Rectal smooth muscle tissue (tissue), 1 donor: Measurements from ENCODE around the gene RNF11.

Source experiments
- H3K27ac ChIP-seq: one replicate; pipeline ENCODE4 v1.7.0; 2013; ENCODE audit warnings: low read depth, low read length, inconsistent platforms
- H3K27me3 ChIP-seq: one replicate; pipeline ENCODE4 v1.7.0; 2013; ENCODE audit warnings: low read length; ENCODE audit not compliant: control insufficient read depth, insufficient read depth
- H3K36me3 ChIP-seq: one replicate; pipeline ENCODE4 v1.7.0; 2013; ENCODE audit warnings: low read length; ENCODE audit not compliant: control insufficient read depth, insufficient read depth
- H3K4me1 ChIP-seq: one replicate; pipeline ENCODE4 v1.7.0; 2013; ENCODE audit warnings: low read length; ENCODE audit not compliant: control insufficient read depth, insufficient read depth
- H3K4me3 ChIP-seq: one replicate; pipeline ENCODE4 v1.7.0; 2013; ENCODE audit warnings: low read length
- H3K9ac ChIP-seq: one replicate; pipeline ENCODE4 v1.7.0; 2013; ENCODE audit warnings: low read length

The RNF11 gene

DNA sequence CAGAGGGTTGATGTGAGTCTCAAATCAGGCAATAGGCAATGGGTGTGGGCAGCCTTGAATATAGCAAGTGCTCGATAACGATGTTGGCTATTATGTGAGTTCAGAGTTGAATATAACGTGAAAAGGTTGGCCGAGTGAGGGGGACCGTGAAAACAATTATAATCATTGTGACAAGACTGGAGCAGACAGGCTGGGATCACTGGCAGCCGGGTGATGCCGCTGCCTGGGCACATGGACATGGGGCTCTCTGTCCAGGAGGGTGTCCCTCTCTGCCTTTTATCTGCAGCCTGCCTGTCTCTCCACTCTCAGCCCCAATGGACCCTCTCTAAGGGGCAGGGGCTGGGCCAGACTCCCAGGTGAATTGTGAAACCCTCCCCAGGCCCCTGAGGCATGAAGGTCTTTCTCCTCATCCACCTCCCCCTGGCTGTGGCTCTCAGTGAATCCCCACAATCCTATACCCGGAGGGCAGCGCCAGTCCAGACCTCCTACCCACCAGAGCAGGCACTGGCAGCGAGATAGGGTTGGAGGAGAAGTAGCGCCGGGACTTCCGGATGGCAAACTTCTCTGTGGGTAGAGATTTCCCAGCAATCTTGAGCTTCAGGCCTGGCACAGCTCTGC is 57.9 kb downstream of the RNF11 start:
- H3K27me3 ChIP-seq = no peaks in the 10 kb centered on the region
- H3K9ac ChIP-seq = no peak overlapping the region
- no peak overlapping the region for H3K27ac ChIP-seq
- H3K4me1 ChIP-seq = peaks cover 3% of the 10 kb centered on the region
- no peaks in the 10 kb centered on the region for H3K36me3 ChIP-seq
- H3K4me3 ChIP-seq = no peak overlapping the region

DNA sequence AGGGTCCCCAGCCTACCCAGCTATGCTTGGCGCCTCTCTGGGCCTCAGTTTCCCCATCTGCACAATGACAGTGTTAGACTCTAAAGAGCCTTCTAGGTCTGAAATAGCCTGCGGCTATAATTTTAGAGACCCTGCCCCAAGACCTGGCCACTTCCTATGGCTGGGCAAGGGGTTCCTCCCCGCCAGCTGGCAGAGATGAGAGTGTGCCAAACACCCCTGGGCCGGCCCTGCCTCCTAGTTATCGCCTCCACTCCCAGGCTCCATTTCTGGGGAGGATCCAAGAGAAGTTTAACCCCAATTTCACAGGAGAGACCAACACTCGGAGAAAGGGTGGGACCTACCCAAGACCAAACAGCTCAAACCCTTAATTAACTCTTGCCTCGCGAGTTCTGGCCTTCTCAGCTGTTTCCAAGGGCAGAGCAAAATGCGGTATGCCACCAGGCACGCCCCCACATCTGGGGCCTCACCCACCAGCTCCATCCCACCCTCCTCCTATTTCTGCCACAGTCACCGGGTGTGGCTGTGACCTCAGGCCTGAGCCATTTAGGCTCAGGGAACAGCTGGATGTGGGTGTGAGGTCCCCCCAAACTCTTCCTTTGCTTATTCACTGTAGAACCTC is 58.6 kb downstream of the RNF11 start:
- Histone ChIP-seq H3K9ac (no peak overlapping the region), H3K27me3 (no peaks in the 10 kb centered on the region), H3K36me3 (no peaks in the 10 kb centered on the region), H3K4me1 (peaks cover 3% of the 10 kb centered on the region), H3K4me3 (no peak overlapping the region), H3K27ac (no peak overlapping the region)

DNA sequence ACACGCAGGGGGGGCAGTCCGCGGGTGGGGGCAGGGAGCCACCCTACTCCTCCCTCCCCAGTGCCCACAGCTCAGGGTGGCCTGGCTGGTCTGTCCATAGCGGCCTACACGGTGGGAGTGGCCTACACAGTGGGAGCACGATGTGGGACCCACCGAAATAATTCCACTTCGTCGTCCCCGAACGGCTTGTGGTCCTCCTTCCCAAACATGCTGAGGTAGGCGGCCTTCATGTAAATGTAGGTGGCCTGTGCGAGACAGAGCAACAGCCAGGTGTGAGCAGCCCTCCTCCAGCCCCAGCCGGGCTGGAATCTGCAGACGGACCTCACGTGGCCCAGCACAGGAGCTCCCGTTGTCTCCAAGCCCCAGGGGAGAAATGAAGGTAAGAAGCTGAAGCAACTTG is 59.9 kb downstream of the RNF11 start:
- Histone ChIP-seq H3K4me3 (no peak overlapping the region), H3K36me3 (no peaks in the 10 kb centered on the region), H3K27ac (no peak overlapping the region), H3K4me1 (peaks cover 3% of the 10 kb centered on the region), H3K27me3 (no peaks in the 10 kb centered on the region), H3K9ac (no peak overlapping the region)

DNA sequence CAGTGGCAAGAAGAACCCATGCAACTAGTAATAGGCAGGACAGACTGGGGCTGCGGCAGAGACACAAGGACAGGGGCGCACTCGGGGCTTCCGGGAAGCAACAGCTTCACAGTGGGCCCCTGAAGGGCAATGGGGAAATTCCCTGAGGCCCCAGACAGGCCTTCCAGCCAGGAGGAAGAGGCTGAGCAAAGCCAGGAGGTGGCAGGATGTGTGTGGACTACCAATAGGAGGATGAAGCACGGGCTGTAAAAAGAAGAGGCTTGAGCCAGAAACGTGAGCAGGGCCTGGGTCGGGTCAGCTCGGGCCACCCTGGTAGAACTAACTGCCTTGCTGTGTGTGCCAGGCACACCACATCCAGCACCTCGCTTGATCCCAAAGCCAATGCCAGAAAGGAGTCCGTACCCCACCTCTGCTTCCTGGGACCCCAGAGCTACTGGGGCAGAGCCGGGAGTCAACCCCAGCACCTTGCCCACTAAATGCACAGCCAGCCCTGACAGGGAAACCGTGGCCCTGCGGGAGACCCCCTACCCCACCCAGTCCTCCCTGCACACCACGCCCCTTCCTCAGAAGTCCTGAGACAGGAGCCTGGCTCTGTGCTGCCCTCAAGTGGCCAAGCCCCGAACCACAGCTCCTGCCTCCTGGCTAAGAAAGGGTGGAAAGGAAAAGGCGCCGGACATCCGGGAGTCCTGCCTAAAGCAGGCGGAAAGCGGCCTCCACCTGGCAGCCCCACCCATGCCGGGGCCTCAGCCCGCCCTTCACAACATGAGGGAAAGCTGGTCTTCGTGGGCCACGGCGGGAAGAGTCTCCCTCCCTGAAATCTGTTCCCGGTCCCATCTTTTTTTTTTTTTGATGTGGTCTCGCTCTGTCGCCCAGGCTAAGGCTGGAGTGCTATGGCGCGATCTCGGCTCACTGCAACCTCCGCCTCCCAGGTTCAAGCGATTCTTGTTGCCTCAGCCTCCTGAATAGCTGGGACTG is 60.6 kb downstream of the RNF11 start:
- H3K9ac ChIP-seq = no peak overlapping the region
- H3K4me3 ChIP-seq = peak overlapping the region; percentile 60
- H3K4me1 ChIP-seq = peaks cover 3% of the 10 kb centered on the region
- no peak overlapping the region for H3K27ac ChIP-seq
- no peaks in the 10 kb centered on the region for H3K27me3 ChIP-seq
- no peaks in the 10 kb centered on the region for H3K36me3 ChIP-seq

DNA sequence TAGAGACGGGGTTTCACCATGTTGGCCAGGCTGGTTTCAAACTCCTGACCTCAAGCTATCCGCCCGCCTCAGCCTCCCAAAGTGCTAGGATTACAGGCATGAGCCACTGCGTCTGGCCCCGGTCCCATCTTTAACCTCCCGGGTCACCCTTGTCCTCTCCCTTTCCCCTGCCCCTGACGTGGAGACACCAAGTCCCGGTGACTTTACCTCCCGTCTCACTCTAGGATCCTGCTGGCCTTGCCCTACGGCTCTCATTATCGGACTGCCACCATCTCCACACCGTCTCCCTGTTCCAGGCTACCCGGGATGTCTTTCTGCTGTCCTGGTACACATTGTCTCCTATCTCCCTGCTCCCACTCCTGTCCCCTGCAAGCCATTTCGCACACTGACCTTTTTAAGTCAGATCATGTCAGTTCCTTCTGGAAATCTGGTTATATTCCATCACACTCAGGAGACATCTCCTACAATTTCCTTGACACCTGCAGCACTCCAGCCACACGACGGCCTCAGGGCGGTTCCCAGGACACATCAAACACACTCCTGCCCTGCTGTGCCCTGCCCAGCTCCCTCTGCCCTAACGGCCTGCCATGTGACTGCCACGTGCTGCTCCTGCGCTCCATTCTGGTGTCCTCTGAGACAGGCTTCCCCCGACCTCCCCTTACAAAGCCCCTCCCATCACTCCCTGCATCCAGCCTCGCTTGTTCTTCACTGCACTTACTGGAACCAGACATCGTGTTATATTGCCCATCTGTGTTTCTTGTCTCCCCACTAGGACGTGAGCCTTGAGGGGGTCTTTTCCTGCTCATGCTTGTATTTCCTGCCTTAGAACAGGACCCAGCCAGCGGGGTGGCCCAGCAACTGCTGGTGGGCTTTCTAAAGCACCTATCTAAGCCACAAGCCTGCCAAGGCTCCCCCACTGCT is 61.6 kb downstream of the RNF11 start:
- no peak overlapping the region for H3K9ac ChIP-seq
- no peak overlapping the region for H3K27ac ChIP-seq
- no peaks in the 10 kb centered on the region for H3K36me3 ChIP-seq
- no peaks in the 10 kb centered on the region for H3K27me3 ChIP-seq
- H3K4me1 ChIP-seq = peaks cover 3% of the 10 kb centered on the region
- H3K4me3 ChIP-seq = peak overlapping the region; percentile 60

DNA sequence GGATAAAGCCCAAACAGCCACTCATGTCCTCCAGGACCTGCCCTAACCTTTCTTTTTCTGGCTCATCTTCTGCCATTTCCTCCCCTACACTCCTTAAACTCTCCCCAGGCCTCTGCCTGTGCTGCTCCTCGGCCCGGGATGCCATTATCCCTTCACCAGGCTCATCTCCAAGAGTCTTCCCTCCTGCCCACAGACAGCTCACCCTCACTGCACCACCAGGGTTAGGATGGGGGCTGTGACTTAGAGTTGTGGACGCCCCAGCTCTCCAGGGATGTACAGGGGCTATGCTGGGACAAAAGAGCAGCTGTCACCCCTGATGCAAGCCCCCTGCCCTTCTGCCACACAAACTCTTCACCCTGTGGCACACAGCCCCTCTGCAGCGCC is 62.2 kb downstream of the RNF11 start:
- H3K4me3 ChIP-seq = no peak overlapping the region
- H3K36me3 ChIP-seq = no peaks in the 10 kb centered on the region
- H3K4me1 ChIP-seq = peaks cover 3% of the 10 kb centered on the region
- no peaks in the 10 kb centered on the region for H3K27me3 ChIP-seq
- no peak overlapping the region for H3K27ac ChIP-seq
- no peak overlapping the region for H3K9ac ChIP-seq

DNA sequence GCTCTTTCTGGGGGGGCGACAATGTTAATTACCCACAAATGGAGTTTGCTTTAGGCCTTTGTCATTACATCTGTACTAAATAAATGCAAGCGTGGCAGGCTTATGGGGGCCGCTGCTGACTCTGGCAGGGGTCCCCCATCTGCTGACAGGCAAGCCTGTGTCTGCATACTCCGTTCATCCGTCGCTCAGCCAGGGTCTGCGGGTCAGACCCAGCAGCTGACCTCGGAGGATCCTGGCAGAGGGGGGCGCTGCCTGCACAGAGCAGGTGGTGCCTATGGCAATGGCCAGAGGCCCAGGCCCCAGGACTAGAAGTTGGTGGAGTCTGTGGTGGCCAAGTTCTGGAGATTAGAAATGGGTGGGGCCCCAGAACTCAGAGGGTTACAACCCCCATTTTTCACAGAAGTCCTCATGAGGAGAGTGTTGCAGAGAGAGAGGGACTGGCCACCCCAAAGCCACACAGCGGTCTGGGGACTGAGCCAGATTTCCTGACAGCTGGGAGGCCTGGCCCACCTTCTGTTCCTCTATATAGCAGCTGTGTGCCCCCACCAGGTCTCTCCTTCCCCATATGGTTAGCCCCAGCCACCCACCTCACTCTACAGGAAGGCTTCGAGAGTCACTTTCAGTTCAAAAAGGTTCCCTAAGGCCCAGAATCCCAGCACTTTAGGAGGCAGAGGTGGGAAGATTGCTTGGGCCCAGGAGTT is 63.3 kb downstream of the RNF11 start:
- no peaks in the 10 kb centered on the region for H3K27me3 ChIP-seq

DNA sequence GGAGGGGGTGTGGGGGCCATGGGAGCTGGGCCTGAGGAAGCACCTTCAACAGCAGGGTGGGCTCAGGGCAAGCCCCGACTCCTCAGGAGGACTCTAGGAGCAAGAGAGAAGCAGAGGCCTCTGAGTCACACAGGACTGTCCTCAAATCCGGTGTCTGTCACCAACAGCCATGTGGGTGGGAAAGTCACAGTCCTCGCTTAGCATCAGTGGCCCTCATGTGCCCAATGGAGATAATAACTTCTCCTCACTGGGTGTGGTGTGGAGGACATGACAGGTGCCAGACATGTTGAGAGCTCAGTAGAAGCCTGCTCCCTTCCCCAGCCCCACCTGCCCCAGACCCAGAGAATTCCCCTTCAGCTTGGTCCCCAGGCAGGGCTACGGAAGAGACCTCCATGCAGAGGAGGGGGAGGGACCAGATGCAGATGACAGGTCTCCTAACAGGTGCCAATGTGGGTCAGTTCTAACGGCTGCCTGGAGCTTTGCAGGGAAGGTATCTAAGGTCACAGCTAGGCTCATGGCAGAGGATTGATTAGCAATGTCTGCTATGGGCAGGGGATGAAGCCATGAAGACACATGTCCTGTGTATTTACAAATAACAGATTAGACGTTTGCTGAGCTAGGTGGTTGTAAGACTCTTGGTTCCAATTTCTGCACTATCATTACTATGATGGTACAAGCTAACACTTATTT is 64.1 kb downstream of the RNF11 start:
- no peak overlapping the region for H3K4me3 ChIP-seq
- H3K9ac ChIP-seq = no peak overlapping the region
- no peaks in the 10 kb centered on the region for H3K36me3 ChIP-seq
- H3K4me1 ChIP-seq = peaks cover 3% of the 10 kb centered on the region
- no peak overlapping the region for H3K27ac ChIP-seq
- H3K27me3 ChIP-seq = no peaks in the 10 kb centered on the region

More for the DNA sequence above, 63.3 kb downstream of the RNF11 start:
- no peaks in the 10 kb centered on the region for H3K36me3 ChIP-seq
- H3K4me3 ChIP-seq = no peak overlapping the region
- H3K27ac ChIP-seq = no peak overlapping the region
- peaks cover 3% of the 10 kb centered on the region for H3K4me1 ChIP-seq
- no peak overlapping the region for H3K9ac ChIP-seq

DNA sequence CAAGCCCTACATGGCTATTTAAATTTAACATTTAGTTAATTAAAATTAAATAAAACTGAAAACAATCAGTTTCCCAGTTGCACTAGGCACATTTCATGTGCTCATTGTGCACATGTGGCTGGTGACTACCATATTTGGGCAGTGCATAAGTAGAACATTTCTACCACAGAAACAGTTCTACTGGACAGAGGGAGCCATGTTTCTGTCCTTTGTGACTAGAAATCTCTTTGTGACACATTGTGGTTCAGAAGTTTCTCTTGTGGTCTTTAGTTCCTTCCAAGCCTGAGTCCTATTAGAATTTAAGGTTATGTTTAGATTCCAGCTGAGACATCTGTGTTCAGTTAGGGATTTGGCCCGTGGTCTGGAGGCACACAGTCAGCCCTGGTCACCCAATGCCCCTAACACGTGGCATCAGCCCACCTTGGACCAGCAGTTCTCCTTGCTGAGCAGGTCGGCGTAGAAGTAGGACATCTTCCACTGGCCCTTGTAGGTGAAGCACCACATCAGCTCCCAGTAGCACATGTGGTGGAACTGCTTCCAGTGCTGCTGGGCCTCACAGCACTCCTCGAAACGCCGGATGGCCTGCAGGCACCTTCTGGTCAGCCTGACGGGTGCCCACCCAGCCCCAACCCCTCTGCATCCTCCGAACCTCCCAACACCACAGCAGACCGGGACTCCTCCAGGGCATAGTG is 65.2 kb downstream of the RNF11 start:
- Histone ChIP-seq H3K36me3 (no peaks in the 10 kb centered on the region), H3K4me3 (no peak overlapping the region), H3K4me1 (peaks cover 3% of the 10 kb centered on the region), H3K9ac (no peak overlapping the region), H3K27ac (no peak overlapping the region), H3K27me3 (no peaks in the 10 kb centered on the region)

DNA sequence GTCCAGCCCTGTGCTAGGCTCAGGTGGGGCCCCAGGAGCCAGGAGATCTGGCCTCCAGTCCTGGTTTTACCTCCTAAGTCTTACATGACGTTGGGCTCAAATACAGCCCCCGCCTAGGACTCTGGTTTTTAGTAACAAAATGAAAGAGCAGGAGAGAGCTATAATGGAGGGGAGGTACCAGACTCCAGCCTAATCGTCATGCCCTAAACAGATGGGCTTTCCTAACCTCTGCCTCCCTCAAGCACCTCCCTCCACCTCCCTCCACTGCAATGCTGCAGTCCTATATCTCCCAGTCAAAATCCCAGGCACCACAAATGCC is 65.7 kb downstream of the RNF11 start:
- Histone ChIP-seq H3K27me3 (no peaks in the 10 kb centered on the region), H3K4me3 (no peak overlapping the region), H3K9ac (no peak overlapping the region), H3K27ac (no peak overlapping the region), H3K4me1 (peaks cover 3% of the 10 kb centered on the region), H3K36me3 (no peaks in the 10 kb centered on the region)

DNA sequence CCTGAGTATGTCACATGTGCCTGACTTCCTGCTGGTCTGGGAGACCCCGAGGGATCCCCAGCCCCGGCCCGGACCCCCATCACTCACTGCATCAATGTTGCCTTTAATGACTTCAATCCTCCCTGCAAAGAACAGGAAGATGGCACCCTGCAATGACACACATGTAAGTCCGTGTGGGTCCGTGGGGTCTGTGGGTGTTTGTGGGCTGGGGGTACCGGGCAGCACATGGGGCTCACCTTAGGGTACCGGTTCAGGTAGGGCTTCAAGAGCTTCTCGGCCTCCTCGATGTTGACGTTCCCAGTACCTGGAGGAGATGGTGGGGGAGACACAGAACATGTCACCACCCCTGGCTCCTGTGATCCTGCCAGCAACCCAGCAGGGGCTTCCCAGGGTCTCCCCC is 66.2 kb downstream of the RNF11 start:
- H3K4me1 ChIP-seq = peaks cover 3% of the 10 kb centered on the region
- no peak overlapping the region for H3K9ac ChIP-seq
- H3K4me3 ChIP-seq = no peak overlapping the region
- no peak overlapping the region for H3K27ac ChIP-seq
- H3K27me3 ChIP-seq = no peaks in the 10 kb centered on the region
- H3K36me3 ChIP-seq = no peaks in the 10 kb centered on the region
